Measurements from ENCODE around the gene VIPR2. TPM values are rescaled to one million over a fixed set of nuclear protein-coding genes. Genes with fewer than 3 reads are reported as not detected.

The VIPR2 gene
- total RNA-seq, 3 donors from 2014 or later, result 0.48 to 14.0 (median 4.6) TPM

GRCh38 chr7:159122276-159122675 is 22.4 kb downstream of the VIPR2 start:
- H3K4me3 ChIP-seq, result no peak overlapping the region
- intact Hi-C loops (cut with DNase I; ENCODE audit: low total_unique reads), result no loop called here
- TF ChIP-seq CTCF (IDR thresholded peaks at IDR 0.05), result no peak
- no peak overlapping the region for H3K27ac ChIP-seq
- no peaks in the 10 kb centered on the region for H3K36me3 ChIP-seq
- no peak for DNase-seq (ENCODE audit: low spot score in 2 of 2)
- no peaks in the 10 kb centered on the region for H3K27me3 ChIP-seq
- no peaks in the 10 kb centered on the region for H3K4me1 ChIP-seq
- H3K9me3 ChIP-seq, result no peaks in the 10 kb centered on the region

GRCh38 chr7:159121476-159121875 is 23.2 kb downstream of the VIPR2 start:
- H3K27ac ChIP-seq, result no peak overlapping the region

DNA sequence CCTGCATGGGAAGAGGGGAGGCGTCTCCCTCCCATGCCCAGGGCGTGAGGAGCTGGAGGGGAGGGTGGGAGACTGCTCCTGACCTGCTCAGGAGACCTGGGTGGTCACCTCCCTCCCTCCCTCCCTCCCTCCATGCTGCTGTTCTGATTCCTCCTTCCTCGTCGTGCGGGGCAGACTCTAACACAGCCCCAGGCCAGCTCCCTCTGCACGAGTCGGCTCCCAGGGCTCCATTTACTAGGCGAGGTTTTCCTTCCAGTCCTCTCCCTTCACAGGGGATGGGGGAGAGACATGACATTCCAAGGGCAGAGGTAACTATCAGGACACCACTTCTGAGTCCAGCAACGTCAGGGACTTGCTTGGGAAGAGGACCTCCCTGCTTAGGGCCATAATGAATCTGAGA is 23.6 kb downstream of the VIPR2 start:
- Histone ChIP-seq H3K27ac (no peak overlapping the region), H3K27me3 (no peaks in the 10 kb centered on the region), H3K36me3 (no peaks in the 10 kb centered on the region), H3K4me3 (no peak overlapping the region), H3K9me3 (no peaks in the 10 kb centered on the region), H3K4me1 (no peaks in the 10 kb centered on the region)
- DNase-seq (ENCODE audit: low spot score in 2 of 2), result peak in 1 of 2 donors; percentile 20
- TF ChIP-seq CTCF (IDR thresholded peaks at IDR 0.05), result no peak
- TF ChIP-seq POLR2AphosphoS5 (IDR thresholded peaks at IDR 0.05), result no peak
- no peak for TF ChIP-seq POLR2A (IDR thresholded peaks at IDR 0.05)
- intact Hi-C loops (cut with DNase I; ENCODE audit: low total_unique reads), result no loop called here

More at GRCh38 chr7:159121476-159121875, 23.2 kb downstream of the VIPR2 start:
- TF ChIP-seq POLR2A (IDR thresholded peaks at IDR 0.05) (no peak), POLR2AphosphoS5 (IDR thresholded peaks at IDR 0.05) (no peak), CTCF (IDR thresholded peaks at IDR 0.05) (no peak)
- no peak for DNase-seq (ENCODE audit: low spot score in 2 of 2)
- intact Hi-C loops (cut with DNase I; ENCODE audit: low total_unique reads), result no loop called here
- Histone ChIP-seq H3K27me3 (no peaks in the 10 kb centered on the region), H3K4me3 (no peak overlapping the region), H3K4me1 (no peaks in the 10 kb centered on the region), H3K9me3 (no peaks in the 10 kb centered on the region), H3K36me3 (no peaks in the 10 kb centered on the region)

DNA sequence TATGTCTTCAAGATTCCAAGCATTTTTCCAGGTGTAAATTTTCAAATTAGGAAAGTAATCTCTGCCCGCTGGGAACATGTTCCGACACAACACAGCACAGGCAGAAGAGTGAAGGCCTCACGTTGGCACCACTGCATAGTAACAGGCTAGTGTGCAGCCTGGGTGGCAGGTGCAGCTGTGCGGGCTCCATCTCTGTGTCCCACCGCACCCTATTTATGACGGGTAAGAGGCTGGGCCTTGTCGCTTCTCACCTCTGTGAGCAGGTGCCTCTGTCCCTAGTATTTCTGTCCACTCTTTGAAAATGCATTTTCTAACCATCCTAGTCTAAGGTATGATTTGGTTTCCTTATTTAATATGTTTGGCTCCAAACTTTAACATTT is 24.1 kb downstream of the VIPR2 start:
- H3K27me3 ChIP-seq, result no peaks in the 10 kb centered on the region
- DNase-seq (ENCODE audit: low spot score in 2 of 2), result no peak

GRCh38 chr7:159119851-159120539 is 24.7 kb downstream of the VIPR2 start:
- intact Hi-C loops (cut with DNase I; ENCODE audit: low total_unique reads), result no loop called here
- peak in 1 of 2 donors; percentile 42 for DNase-seq (ENCODE audit: low spot score in 2 of 2)
- Histone ChIP-seq H3K27me3 (no peaks in the 10 kb centered on the region), H3K27ac (no peak overlapping the region), H3K9me3 (no peaks in the 10 kb centered on the region), H3K4me1 (no peaks in the 10 kb centered on the region), H3K36me3 (no peaks in the 10 kb centered on the region), H3K4me3 (no peak overlapping the region)
- TF ChIP-seq POLR2A (IDR thresholded peaks at IDR 0.05) (no peak), POLR2AphosphoS5 (IDR thresholded peaks at IDR 0.05) (no peak), CTCF (IDR thresholded peaks at IDR 0.05) (no peak)

More for the DNA sequence above, 24.1 kb downstream of the VIPR2 start:
- intact Hi-C loops (cut with DNase I; ENCODE audit: low total_unique reads), result no loop called here
- Histone ChIP-seq H3K4me3 (no peak overlapping the region), H3K36me3 (no peaks in the 10 kb centered on the region), H3K27ac (no peak overlapping the region), H3K4me1 (no peaks in the 10 kb centered on the region), H3K9me3 (no peaks in the 10 kb centered on the region)
- TF ChIP-seq POLR2A (IDR thresholded peaks at IDR 0.05), result no peak
- TF ChIP-seq POLR2AphosphoS5 (IDR thresholded peaks at IDR 0.05), result no peak
